ENCODE data around the gene TMEM72. TPM values are rescaled to one million over a fixed set of nuclear protein-coding genes. Genes with fewer than 3 reads are reported as not detected.

Gene TMEM72
- total RNA-seq, 1 donor from 2014 or later: not detected

- FAIRE-seq (no peak), DNase-seq (ENCODE audit: low read depth) (no peak)
- Mint-ChIP-seq H3K27me3 (ENCODE audit: low read depth, unreplicated experiment) (peaks cover 24% of the 10 kb centered on the region), H3K9me3 (ENCODE audit: unreplicated experiment) (no peaks in the 10 kb centered on the region), H3K4me3 (ENCODE audit: unreplicated experiment) (no peak overlapping the region), H3K4me1 (ENCODE audit: low read depth, unreplicated experiment) (peaks cover 8% of the 10 kb centered on the region), H3K36me3 (ENCODE audit: low read depth, unreplicated experiment) (no peaks in the 10 kb centered on the region), H3K27ac (ENCODE audit: unreplicated experiment) (no peak overlapping the region)
- H3K9me3 ChIP-seq (ENCODE audit: insufficient read depth, low read depth, low read length): no peaks in the 10 kb centered on the region
- peaks cover 5% of the 10 kb centered on the region for H3K27me3 ChIP-seq (ENCODE audit: insufficient read depth, low read length)
- H3K79me2 ChIP-seq (ENCODE audit: insufficient read depth, low read length): no peaks in the 10 kb centered on the region
- TF ChIP-seq EZH2 (IDR thresholded peaks at IDR 0.05; ENCODE audit: insufficient read depth, low read length) (no peak), CTCF (IDR thresholded peaks at IDR 0.05; ENCODE audit: insufficient read depth, low read depth, low read length) (no peak)
- no peaks in the 10 kb centered on the region for H4K20me1 ChIP-seq (ENCODE audit: insufficient read depth, low read length)
- no peak overlapping the region for H3K4me3 ChIP-seq (ENCODE audit: insufficient read depth, low read depth, low read length)
- H2AFZ ChIP-seq (ENCODE audit: low read depth, low read length): no peak overlapping the region
- H3K4me1 ChIP-seq (ENCODE audit: insufficient read depth, low read length): no peaks in the 10 kb centered on the region
- no peak overlapping the region for H3K27ac ChIP-seq (ENCODE audit: low read depth, low read length)
- H3K4me2 ChIP-seq (ENCODE audit: low read length): no peak overlapping the region
- H3K9ac ChIP-seq (ENCODE audit: low read length): no peak overlapping the region
- no peaks in the 10 kb centered on the region for H3K36me3 ChIP-seq (ENCODE audit: insufficient read depth, low read length)
Measured at GRCh38 chr10:44910602-44911001, 535 bp upstream of the TMEM72 start.

DNA sequence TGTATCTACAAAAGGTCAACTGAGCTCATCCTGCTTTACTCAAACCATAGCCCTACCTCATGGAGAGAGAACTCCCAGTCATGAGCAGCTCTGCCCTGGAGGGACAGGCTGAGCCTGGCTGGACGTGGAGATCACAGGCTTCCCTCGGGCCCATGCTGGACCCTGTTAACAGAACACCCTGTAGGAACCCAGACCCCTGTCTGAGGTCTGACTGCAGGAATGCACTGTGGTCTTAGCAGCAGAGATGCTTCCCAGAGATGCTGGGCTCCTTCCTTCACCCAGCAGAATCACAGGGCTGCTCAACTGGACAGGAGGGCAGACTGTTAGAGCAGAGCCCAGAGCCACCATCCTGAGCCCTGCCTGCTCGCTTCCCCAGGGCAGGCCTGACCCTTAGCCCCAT lies 814 bp downstream of the TMEM72 start:
- Histone ChIP-seq H3K4me3 (ENCODE audit: insufficient read depth, low read depth, low read length) (no peak overlapping the region), H3K9me3 (ENCODE audit: insufficient read depth, low read depth, low read length) (no peaks in the 10 kb centered on the region), H3K4me2 (ENCODE audit: low read length) (no peak overlapping the region), H4K20me1 (ENCODE audit: insufficient read depth, low read length) (no peaks in the 10 kb centered on the region), H2AFZ (ENCODE audit: low read depth, low read length) (no peak overlapping the region), H3K36me3 (ENCODE audit: insufficient read depth, low read length) (no peaks in the 10 kb centered on the region), H3K27me3 (ENCODE audit: insufficient read depth, low read length) (peaks cover 5% of the 10 kb centered on the region), H3K79me2 (ENCODE audit: insufficient read depth, low read length) (no peaks in the 10 kb centered on the region), H3K27ac (ENCODE audit: low read depth, low read length) (no peak overlapping the region), H3K4me1 (ENCODE audit: insufficient read depth, low read length) (no peaks in the 10 kb centered on the region), H3K9ac (ENCODE audit: low read length) (no peak overlapping the region)
- Mint-ChIP-seq H3K9me3 (ENCODE audit: unreplicated experiment) (peaks cover under 1% of the 10 kb centered on the region), H3K4me3 (ENCODE audit: unreplicated experiment) (no peak overlapping the region), H3K36me3 (ENCODE audit: low read depth, unreplicated experiment) (no peaks in the 10 kb centered on the region), H3K27me3 (ENCODE audit: low read depth, unreplicated experiment) (peaks cover 29% of the 10 kb centered on the region), H3K4me1 (ENCODE audit: low read depth, unreplicated experiment) (peaks cover 8% of the 10 kb centered on the region), H3K27ac (ENCODE audit: unreplicated experiment) (no peak overlapping the region)
- TF ChIP-seq EZH2 (IDR thresholded peaks at IDR 0.05; ENCODE audit: insufficient read depth, low read length) (no peak), CTCF (IDR thresholded peaks at IDR 0.05; ENCODE audit: insufficient read depth, low read depth, low read length) (no peak)
- FAIRE-seq (no peak), DNase-seq (ENCODE audit: low read depth) (no peak)

- peaks cover 3% of the 10 kb centered on the region for H3K27me3 ChIP-seq (ENCODE audit: insufficient read depth, low read length)
- no peaks in the 10 kb centered on the region for H3K9me3 ChIP-seq (ENCODE audit: insufficient read depth, low read depth, low read length)
- Mint-ChIP-seq H3K4me3 (ENCODE audit: unreplicated experiment) (no peak overlapping the region), H3K9me3 (ENCODE audit: unreplicated experiment) (peaks cover 11% of the 10 kb centered on the region), H3K27ac (ENCODE audit: unreplicated experiment) (no peak overlapping the region), H3K36me3 (ENCODE audit: low read depth, unreplicated experiment) (no peaks in the 10 kb centered on the region), H3K4me1 (ENCODE audit: low read depth, unreplicated experiment) (peaks cover 2% of the 10 kb centered on the region), H3K27me3 (ENCODE audit: low read depth, unreplicated experiment) (peaks cover 27% of the 10 kb centered on the region)
- H3K4me2 ChIP-seq (ENCODE audit: low read length): no peak overlapping the region
- no peaks in the 10 kb centered on the region for H3K4me1 ChIP-seq (ENCODE audit: insufficient read depth, low read length)
- no peak for TF ChIP-seq CTCF (IDR thresholded peaks at IDR 0.05; ENCODE audit: insufficient read depth, low read depth, low read length)
- TF ChIP-seq EZH2 (IDR thresholded peaks at IDR 0.05; ENCODE audit: insufficient read depth, low read length): no peak
- H3K4me3 ChIP-seq (ENCODE audit: insufficient read depth, low read depth, low read length): no peak overlapping the region
- no peaks in the 10 kb centered on the region for H4K20me1 ChIP-seq (ENCODE audit: insufficient read depth, low read length)
- no peak overlapping the region for H2AFZ ChIP-seq (ENCODE audit: low read depth, low read length)
- H3K79me2 ChIP-seq (ENCODE audit: insufficient read depth, low read length): no peaks in the 10 kb centered on the region
- no peak overlapping the region for H3K27ac ChIP-seq (ENCODE audit: low read depth, low read length)
- H3K36me3 ChIP-seq (ENCODE audit: insufficient read depth, low read length): no peaks in the 10 kb centered on the region
- H3K9ac ChIP-seq (ENCODE audit: low read length): no peak overlapping the region
- FAIRE-seq: no peak
- no peak for DNase-seq (ENCODE audit: low read depth)
Measured at GRCh38 chr10:44913350-44914081, 2.4 kb downstream of the TMEM72 start.
